Liver (tissue), 9 donors: ENCODE results near the gene WLS. TPM values are rescaled to one million over a fixed set of nuclear protein-coding genes. Genes with fewer than 3 reads are reported as not detected.

Experiments used
- DNase-seq: peaks from one replicate; pipeline ENCODE4 v3.0.0-alpha.2; 2017; ENCODE audit warnings: low spot score
- H3K27ac ChIP-seq, 2 donors: one replicate each; pipeline ENCODE4 v1.7.0; 2013; ENCODE audit warnings: inconsistent platforms in 2 of 2, low read length in 2 of 2, control low read depth in 1 of 2, low read depth in 1 of 2, mild to moderate bottlenecking in 1 of 2
- H3K27me3 ChIP-seq, 4 donors: one replicate each; pipeline versions ENCODE4 v1.6.1 to v1.7.0; 2013; ENCODE audit warnings: low read length in 3 of 4, inconsistent platforms in 1 of 4, mild to moderate bottlenecking in 1 of 4, moderate library complexity in 1 of 4; ENCODE audit not compliant: control insufficient read depth in 4 of 4, insufficient read depth in 4 of 4
- H3K36me3 ChIP-seq, 4 donors: one replicate each; pipeline versions ENCODE4 v1.6.1 to v1.7.0; 2013; ENCODE audit warnings: low read length in 3 of 4, mild to moderate bottlenecking in 3 of 4, low read depth in 1 of 4, moderate library complexity in 1 of 4; ENCODE audit not compliant: control insufficient read depth in 4 of 4, insufficient read depth in 3 of 4
- H3K4me1 ChIP-seq, 4 donors: one replicate each; pipeline versions ENCODE4 v1.6.1 to v1.7.0; 2013; ENCODE audit warnings: low read length in 3 of 4, mild to moderate bottlenecking in 3 of 4, moderate library complexity in 1 of 4; ENCODE audit not compliant: control insufficient read depth in 4 of 4, insufficient read depth in 4 of 4
- H3K4me3 ChIP-seq, 3 donors: one replicate each; pipeline versions ENCODE4 v1.6.1 to v1.7.0; 2013; ENCODE audit warnings: low read length in 3 of 3, control low read depth in 1 of 3, low read depth in 1 of 3, mild to moderate bottlenecking in 1 of 3
- H3K9ac ChIP-seq, 2 donors: one replicate each; pipeline ENCODE4 v1.7.0; 2013; ENCODE audit warnings: low read length in 2 of 2, mild to moderate bottlenecking in 2 of 2, moderate library complexity in 2 of 2, control low read depth in 1 of 2, low read depth in 1 of 2
- H3K9me3 ChIP-seq, 4 donors: one replicate each; pipeline versions ENCODE4 v1.6.1 to v1.7.0; 2013; ENCODE audit warnings: low read length in 3 of 4; ENCODE audit not compliant: control insufficient read depth in 4 of 4
- EGR1 ChIP-seq, 2 donors: IDR thresholded peaks; 2 replicates each; pipeline ENCODE4 v1.6.1; 2016 to 2018; ENCODE audit warnings: antibody characterized with exemption in 2 of 2, low read depth in 2 of 2
- FOXA1 ChIP-seq: IDR thresholded peaks from 2 replicates; pipeline ENCODE4 v1.6.1; 2016; ENCODE audit warnings: antibody characterized with exemption
- FOXA2 ChIP-seq: IDR thresholded peaks from 2 replicates; pipeline ENCODE4 v1.6.1; 2016; ENCODE audit warnings: antibody characterized with exemption
- GABPA ChIP-seq, 2 donors: IDR thresholded peaks in 1 of 2; conservative IDR thresholded peaks in 1 of 2; 2 replicates each; pipeline ENCODE4 v1.6.1; 2016; ENCODE audit warnings: antibody characterized with exemption in 2 of 2, mild to moderate bottlenecking in 1 of 2, moderate library complexity in 1 of 2
- HNF4A ChIP-seq, 2 donors: conservative IDR thresholded peaks; 2 replicates each; pipeline ENCODE4 v1.6.1; 2016; ENCODE audit warnings: antibody characterized with exemption in 2 of 2, mild to moderate bottlenecking in 2 of 2
- HNF4G ChIP-seq: IDR thresholded peaks from 2 replicates; pipeline ENCODE4 v1.6.1; 2016; ENCODE audit warnings: antibody characterized with exemption
- NR2F2 ChIP-seq: IDR thresholded peaks from 2 replicates; pipeline ENCODE4 v1.6.1; 2016; ENCODE audit warnings: antibody characterized with exemption
- RXRA ChIP-seq, 2 donors: IDR thresholded peaks; 2 replicates each; pipeline ENCODE4 v1.6.1; 2017 to 2018; ENCODE audit warnings: antibody characterized with exemption in 2 of 2, mild to moderate bottlenecking in 1 of 2
- SP1 ChIP-seq: IDR thresholded peaks from 2 replicates; pipeline ENCODE4 v1.6.1; 2018; ENCODE audit warnings: antibody characterized with exemption, mild to moderate bottlenecking
- TAF1 ChIP-seq: conservative IDR thresholded peaks from 2 replicates; pipeline ENCODE4 v1.6.1; 2016; ENCODE audit warnings: antibody characterized with exemption, mild to moderate bottlenecking
- YY1 ChIP-seq: IDR thresholded peaks from 2 replicates; pipeline ENCODE4 v1.6.1; 2016; ENCODE audit warnings: antibody characterized with exemption, mild to moderate bottlenecking
- WGBS: extraction: QIAGEN DNeasy Blood & Tissue Kit; methylation state at CpG from one replicate; pipeline ENCODE4 v1.1.7; 2013; 5-methylcytosine and 5-hydroxymethylcytosine counted together
- polyA plus RNA-seq, 2 donors: library from polyadenylated mRNA; stranded (reverse) in 1 of 2; unstranded in 1 of 2; fragments of 200-250 nt in 1 of 2; fragments of >200 nt in 1 of 2; fragmentation: Nextera tagmentation in 1 of 2; extraction: Ambion mirVana in 1 of 2; gene quantifications; one replicate each; pipeline versions ENCODE4 v1.2.1 to v1.2.3, GENCODE V29; 2013 to 2015
- total RNA-seq, 2 donors: library from RNA; depleted of rRNA; stranded (reverse); fragments of >200 nt; gene quantifications; one replicate each; pipeline ENCODE4 v1.2.3, GENCODE V29; 2014
- TF ChIP-seq, protein P1 (sequence below): IDR thresholded peaks from 2 replicates; pipeline ENCODE4 v1.6.1; 2016; ENCODE audit warnings: antibody characterized with exemption, mild to moderate bottlenecking
- TF ChIP-seq, protein P2 (sequence below): fragments of 150-350 bp; IDR thresholded peaks from 2 replicates; pipeline ENCODE4 v1.5.1; 2017; ENCODE audit warnings: improper control_type of control experiment, low read depth, low read length; ENCODE audit not compliant: missing input control
- TF ChIP-seq, protein P3 (sequence below): IDR thresholded peaks from 2 replicates; pipeline ENCODE4 v1.6.1; 2016; ENCODE audit warnings: antibody characterized with exemption
- TF ChIP-seq, protein P4 (sequence below): IDR thresholded peaks from 2 replicates; pipeline ENCODE4 v1.6.1; 2016; ENCODE audit warnings: antibody characterized with exemption
- donor health status: healthy.
- donor health status: healthy.
- donor health status: healthy.
- donor health status: healthy.
- donor health status: healthy.

The WLS gene
- total and polyA plus RNA-seq, 4 donors, result 3.2 to 12.5 (median 7.7) TPM

DNA sequence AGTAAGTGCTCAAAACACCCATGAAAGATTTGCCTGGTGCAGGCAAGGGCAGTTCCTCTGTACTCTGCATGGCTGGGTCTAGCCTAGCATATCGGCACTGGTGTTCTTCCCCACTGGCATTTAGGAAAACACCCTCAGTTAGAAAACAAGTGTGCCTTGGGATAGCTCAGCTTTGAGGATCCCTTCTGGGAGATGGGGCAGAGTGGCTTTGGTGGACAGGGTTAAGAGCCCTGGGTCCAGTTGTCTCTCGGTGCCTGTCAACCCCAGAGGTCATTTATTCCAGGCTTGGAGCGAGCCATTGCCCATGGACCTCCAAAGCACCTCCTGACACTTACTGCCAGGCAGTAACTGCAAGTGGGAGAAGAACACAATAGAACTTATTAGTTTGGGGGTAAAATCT lies 101.1 kb downstream of the WLS start:
- H3K36me3 ChIP-seq, result peaks cover 0 to 1% (median 0%) of the 10 kb centered on the region in 4 donors
- TF ChIP-seq YY1, result no peak
- TF ChIP-seq SP1, result no peak
- TF ChIP-seq HNF4G, result no peak
- TF ChIP-seq, protein P1, sequence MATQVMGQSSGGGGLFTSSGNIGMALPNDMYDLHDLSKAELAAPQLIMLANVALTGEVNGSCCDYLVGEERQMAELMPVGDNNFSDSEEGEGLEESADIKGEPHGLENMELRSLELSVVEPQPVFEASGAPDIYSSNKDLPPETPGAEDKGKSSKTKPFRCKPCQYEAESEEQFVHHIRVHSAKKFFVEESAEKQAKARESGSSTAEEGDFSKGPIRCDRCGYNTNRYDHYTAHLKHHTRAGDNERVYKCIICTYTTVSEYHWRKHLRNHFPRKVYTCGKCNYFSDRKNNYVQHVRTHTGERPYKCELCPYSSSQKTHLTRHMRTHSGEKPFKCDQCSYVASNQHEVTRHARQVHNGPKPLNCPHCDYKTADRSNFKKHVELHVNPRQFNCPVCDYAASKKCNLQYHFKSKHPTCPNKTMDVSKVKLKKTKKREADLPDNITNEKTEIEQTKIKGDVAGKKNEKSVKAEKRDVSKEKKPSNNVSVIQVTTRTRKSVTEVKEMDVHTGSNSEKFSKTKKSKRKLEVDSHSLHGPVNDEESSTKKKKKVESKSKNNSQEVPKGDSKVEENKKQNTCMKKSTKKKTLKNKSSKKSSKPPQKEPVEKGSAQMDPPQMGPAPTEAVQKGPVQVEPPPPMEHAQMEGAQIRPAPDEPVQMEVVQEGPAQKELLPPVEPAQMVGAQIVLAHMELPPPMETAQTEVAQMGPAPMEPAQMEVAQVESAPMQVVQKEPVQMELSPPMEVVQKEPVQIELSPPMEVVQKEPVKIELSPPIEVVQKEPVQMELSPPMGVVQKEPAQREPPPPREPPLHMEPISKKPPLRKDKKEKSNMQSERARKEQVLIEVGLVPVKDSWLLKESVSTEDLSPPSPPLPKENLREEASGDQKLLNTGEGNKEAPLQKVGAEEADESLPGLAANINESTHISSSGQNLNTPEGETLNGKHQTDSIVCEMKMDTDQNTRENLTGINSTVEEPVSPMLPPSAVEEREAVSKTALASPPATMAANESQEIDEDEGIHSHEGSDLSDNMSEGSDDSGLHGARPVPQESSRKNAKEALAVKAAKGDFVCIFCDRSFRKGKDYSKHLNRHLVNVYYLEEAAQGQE, result no peak
- TF ChIP-seq EGR1 (IDR thresholded peaks at IDR 0.05; ENCODE audit: low read depth in 2 of 2), result no peak
- no peak for TF ChIP-seq FOXA2

DNA sequence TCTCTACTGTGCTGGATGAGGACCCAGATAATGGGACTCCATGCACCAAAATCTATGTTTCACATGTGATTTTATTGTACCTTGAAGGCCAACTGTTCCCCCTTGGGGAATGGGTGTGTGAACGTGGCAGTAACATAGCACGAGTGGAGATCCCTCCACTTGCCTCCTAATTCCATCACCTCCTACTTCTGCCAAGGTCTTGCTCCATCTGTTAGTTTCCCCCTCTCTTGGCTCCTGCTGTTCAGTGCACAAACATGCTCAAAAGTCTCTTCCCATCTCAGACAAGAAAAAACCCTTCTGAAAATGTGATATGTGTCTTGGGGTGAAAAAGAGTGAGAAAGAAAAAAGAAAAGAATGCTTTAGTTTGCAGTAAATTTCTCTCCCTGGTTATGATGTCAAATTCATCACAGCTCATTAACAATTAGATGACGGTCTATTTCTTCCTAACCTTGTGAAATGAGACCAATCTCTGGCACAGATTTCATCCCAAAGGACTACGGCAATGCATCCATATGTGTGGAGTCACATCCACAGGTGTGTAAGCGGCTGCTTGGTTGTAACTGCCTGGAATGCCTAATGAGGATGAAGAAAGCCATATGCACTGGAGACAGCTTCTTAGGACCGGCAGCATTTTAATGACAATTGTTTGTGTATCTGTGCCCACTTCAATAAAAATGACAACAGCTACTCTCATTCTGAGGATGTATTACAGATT lies 102.6 kb downstream of the WLS start:
- H3K27ac ChIP-seq, result no peak overlapping the region
- 92% methylated on average over 6 of the region's 6 CpGs for WGBS
- no peaks in the 10 kb centered on the region for H3K4me1 ChIP-seq
- no peaks in the 10 kb centered on the region for H3K27me3 ChIP-seq
- H3K4me3 ChIP-seq, result no peak overlapping the region
- peaks cover 0 to 3% (median 0%) of the 10 kb centered on the region in 4 donors for H3K36me3 ChIP-seq
- no peaks in the 10 kb centered on the region for H3K9me3 ChIP-seq
- TF ChIP-seq FOXA2, result no peak
- TF ChIP-seq HNF4A (conservative IDR thresholded peaks at IDR 0.05), result no peak
- no peak for TF ChIP-seq SP1
- DNase-seq, result no peak
- no peak overlapping the region for H3K9ac ChIP-seq

More for the DNA sequence above, 101.1 kb downstream of the WLS start:
- H3K9ac ChIP-seq, result no peak overlapping the region
- no peaks in the 10 kb centered on the region for H3K27me3 ChIP-seq
- 96% methylated on average over 3 of the region's 3 CpGs for WGBS
- no peak for DNase-seq
- no peak overlapping the region for H3K27ac ChIP-seq
- H3K4me3 ChIP-seq, result no peak overlapping the region
- no peaks in the 10 kb centered on the region for H3K4me1 ChIP-seq
- no peaks in the 10 kb centered on the region for H3K9me3 ChIP-seq

DNA sequence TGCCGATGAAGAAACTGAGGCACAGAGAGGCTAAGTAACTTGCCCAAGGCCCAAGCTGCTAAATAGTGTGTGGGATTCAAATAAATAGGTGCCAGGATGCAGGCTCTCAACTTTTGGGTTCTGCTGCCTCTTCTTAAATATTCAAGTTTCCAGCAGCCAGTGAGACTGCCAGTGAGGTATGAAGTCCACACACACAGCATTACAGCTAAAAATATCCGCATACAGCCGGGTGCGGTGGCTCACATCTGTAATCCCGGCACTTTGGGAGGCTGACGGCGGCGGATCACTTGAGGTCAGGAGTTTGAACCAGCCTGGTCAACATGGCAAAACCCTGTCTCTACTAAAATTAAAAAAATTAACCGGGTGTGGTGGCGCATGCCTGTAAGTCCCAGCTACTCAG lies 103.5 kb downstream of the WLS start:
- TF ChIP-seq, protein P2, sequence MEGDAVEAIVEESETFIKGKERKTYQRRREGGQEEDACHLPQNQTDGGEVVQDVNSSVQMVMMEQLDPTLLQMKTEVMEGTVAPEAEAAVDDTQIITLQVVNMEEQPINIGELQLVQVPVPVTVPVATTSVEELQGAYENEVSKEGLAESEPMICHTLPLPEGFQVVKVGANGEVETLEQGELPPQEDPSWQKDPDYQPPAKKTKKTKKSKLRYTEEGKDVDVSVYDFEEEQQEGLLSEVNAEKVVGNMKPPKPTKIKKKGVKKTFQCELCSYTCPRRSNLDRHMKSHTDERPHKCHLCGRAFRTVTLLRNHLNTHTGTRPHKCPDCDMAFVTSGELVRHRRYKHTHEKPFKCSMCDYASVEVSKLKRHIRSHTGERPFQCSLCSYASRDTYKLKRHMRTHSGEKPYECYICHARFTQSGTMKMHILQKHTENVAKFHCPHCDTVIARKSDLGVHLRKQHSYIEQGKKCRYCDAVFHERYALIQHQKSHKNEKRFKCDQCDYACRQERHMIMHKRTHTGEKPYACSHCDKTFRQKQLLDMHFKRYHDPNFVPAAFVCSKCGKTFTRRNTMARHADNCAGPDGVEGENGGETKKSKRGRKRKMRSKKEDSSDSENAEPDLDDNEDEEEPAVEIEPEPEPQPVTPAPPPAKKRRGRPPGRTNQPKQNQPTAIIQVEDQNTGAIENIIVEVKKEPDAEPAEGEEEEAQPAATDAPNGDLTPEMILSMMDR, result no peak
- TF ChIP-seq YY1, result no peak
- no peak for TF ChIP-seq SP1
- no peak for TF ChIP-seq TAF1
- TF ChIP-seq, protein P1, result no peak
- no peak for TF ChIP-seq FOXA1
- TF ChIP-seq HNF4G, result no peak
- no peak for TF ChIP-seq GABPA (IDR thresholded peaks at IDR 0.05 in 1 of 2, conservative IDR thresholded peaks at IDR 0.05 in 1 of 2)
- TF ChIP-seq, protein P3, sequence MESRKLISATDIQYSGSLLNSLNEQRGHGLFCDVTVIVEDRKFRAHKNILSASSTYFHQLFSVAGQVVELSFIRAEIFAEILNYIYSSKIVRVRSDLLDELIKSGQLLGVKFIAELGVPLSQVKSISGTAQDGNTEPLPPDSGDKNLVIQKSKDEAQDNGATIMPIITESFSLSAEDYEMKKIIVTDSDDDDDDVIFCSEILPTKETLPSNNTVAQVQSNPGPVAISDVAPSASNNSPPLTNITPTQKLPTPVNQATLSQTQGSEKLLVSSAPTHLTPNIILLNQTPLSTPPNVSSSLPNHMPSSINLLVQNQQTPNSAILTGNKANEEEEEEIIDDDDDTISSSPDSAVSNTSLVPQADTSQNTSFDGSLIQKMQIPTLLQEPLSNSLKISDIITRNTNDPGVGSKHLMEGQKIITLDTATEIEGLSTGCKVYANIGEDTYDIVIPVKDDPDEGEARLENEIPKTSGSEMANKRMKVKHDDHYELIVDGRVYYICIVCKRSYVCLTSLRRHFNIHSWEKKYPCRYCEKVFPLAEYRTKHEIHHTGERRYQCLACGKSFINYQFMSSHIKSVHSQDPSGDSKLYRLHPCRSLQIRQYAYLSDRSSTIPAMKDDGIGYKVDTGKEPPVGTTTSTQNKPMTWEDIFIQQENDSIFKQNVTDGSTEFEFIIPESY, result no peak
- no peak for TF ChIP-seq NR2F2
- TF ChIP-seq FOXA2, result no peak
- TF ChIP-seq, protein P4, sequence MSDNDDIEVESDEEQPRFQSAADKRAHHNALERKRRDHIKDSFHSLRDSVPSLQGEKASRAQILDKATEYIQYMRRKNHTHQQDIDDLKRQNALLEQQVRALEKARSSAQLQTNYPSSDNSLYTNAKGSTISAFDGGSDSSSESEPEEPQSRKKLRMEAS, result no peak
- TF ChIP-seq EGR1 (IDR thresholded peaks at IDR 0.05; ENCODE audit: low read depth in 2 of 2), result no peak
- TF ChIP-seq RXRA (IDR thresholded peaks at IDR 0.05), result no peak
- H3K27ac ChIP-seq, result no peak overlapping the region
- H3K36me3 ChIP-seq, result peaks cover 0 to 3% (median under 1%) of the 10 kb centered on the region in 4 donors
- H3K9ac ChIP-seq, result no peak overlapping the region
- DNase-seq, result no peak
- H3K9me3 ChIP-seq, result no peaks in the 10 kb centered on the region
- no peaks in the 10 kb centered on the region for H3K27me3 ChIP-seq
- no peak overlapping the region for H3K4me3 ChIP-seq
- no peaks in the 10 kb centered on the region for H3K4me1 ChIP-seq
- 89% methylated on average over 10 of the region's 10 CpGs for WGBS
